ENCODE measurements around the gene SLC48A1. TPM values are rescaled to one million over a fixed set of nuclear protein-coding genes. Genes with fewer than 3 reads are reported as not detected.

SLC48A1 gene
- total and polyA plus RNA-seq, 4 donors: 6.1 to 15.4 (median 9.3) TPM

GRCh38 chr12:47766502-47767215 is 6.4 kb upstream of the SLC48A1 start:
- Histone ChIP-seq H3K4me1 (ENCODE audit: control insufficient read depth in 4 of 4, insufficient read depth in 4 of 4, low read length in 3 of 4) (peaks cover 2 to 19% (median 7%) of the 10 kb centered on the region in 4 donors), H3K9me3 (ENCODE audit: control insufficient read depth in 4 of 4, low read length in 3 of 4) (no peaks in the 10 kb centered on the region), H3K4me3 (ENCODE audit: low read depth in 1 of 3, low read length in 3 of 3) (no peak overlapping the region), H3K36me3 (ENCODE audit: control insufficient read depth in 4 of 4, insufficient read depth in 3 of 4, low read depth in 1 of 4, low read length in 3 of 4) (no peaks in the 10 kb centered on the region), H3K27me3 (ENCODE audit: control insufficient read depth in 4 of 4, insufficient read depth in 4 of 4, low read length in 3 of 4) (no peaks in the 10 kb centered on the region), H3K9ac (ENCODE audit: low read depth in 1 of 2, low read length in 2 of 2) (no peak overlapping the region), H3K27ac (ENCODE audit: low read depth in 1 of 2, low read length in 2 of 2) (no peak overlapping the region)
- 72% methylated on average over 5 of the region's 5 CpGs for WGBS
- TF ChIP-seq YY1 (IDR thresholded peaks at IDR 0.05) (no peak), HNF4A (conservative IDR thresholded peaks at IDR 0.05) (no peak), FOXA2 (IDR thresholded peaks at IDR 0.05) (no peak), TAF1 (conservative IDR thresholded peaks at IDR 0.05) (no peak), RAD21 (IDR thresholded peaks at IDR 0.05) (no peak), HNF4G (IDR thresholded peaks at IDR 0.05) (no peak), NR2F2 (IDR thresholded peaks at IDR 0.05) (no peak), ZBTB33 (IDR thresholded peaks at IDR 0.05) (no peak), EGR1 (IDR thresholded peaks at IDR 0.05; ENCODE audit: low read depth in 2 of 2) (no peak), CTCF (IDR thresholded peaks at IDR 0.05; ENCODE audit: low read depth, low read length, missing input control) (no peak), FOXA1 (IDR thresholded peaks at IDR 0.05) (no peak), MAX (IDR thresholded peaks at IDR 0.05) (no peak), ATF3 (IDR thresholded peaks at IDR 0.05) (no peak), GABPA (IDR thresholded peaks at IDR 0.05 in 1 of 2, conservative IDR thresholded peaks at IDR 0.05 in 1 of 2) (no peak), SP1 (IDR thresholded peaks at IDR 0.05) (no peak), RXRA (IDR thresholded peaks at IDR 0.05) (no peak), JUND (IDR thresholded peaks at IDR 0.05) (no peak)
- TF ChIP-seq, protein P1, sequence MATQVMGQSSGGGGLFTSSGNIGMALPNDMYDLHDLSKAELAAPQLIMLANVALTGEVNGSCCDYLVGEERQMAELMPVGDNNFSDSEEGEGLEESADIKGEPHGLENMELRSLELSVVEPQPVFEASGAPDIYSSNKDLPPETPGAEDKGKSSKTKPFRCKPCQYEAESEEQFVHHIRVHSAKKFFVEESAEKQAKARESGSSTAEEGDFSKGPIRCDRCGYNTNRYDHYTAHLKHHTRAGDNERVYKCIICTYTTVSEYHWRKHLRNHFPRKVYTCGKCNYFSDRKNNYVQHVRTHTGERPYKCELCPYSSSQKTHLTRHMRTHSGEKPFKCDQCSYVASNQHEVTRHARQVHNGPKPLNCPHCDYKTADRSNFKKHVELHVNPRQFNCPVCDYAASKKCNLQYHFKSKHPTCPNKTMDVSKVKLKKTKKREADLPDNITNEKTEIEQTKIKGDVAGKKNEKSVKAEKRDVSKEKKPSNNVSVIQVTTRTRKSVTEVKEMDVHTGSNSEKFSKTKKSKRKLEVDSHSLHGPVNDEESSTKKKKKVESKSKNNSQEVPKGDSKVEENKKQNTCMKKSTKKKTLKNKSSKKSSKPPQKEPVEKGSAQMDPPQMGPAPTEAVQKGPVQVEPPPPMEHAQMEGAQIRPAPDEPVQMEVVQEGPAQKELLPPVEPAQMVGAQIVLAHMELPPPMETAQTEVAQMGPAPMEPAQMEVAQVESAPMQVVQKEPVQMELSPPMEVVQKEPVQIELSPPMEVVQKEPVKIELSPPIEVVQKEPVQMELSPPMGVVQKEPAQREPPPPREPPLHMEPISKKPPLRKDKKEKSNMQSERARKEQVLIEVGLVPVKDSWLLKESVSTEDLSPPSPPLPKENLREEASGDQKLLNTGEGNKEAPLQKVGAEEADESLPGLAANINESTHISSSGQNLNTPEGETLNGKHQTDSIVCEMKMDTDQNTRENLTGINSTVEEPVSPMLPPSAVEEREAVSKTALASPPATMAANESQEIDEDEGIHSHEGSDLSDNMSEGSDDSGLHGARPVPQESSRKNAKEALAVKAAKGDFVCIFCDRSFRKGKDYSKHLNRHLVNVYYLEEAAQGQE (IDR thresholded peaks at IDR 0.05): no peak
- DNase-seq (ENCODE audit: low spot score): no peak

Measured in liver (tissue), 9 donors.